ENCODE data around the gene GRIK5.
"Not testable (repeated sequence)": the region's sequence is repeated elsewhere in the genome, so short reads cannot be mapped to it uniquely, and the experiment has no call there.

GRIK5 gene

DNA sequence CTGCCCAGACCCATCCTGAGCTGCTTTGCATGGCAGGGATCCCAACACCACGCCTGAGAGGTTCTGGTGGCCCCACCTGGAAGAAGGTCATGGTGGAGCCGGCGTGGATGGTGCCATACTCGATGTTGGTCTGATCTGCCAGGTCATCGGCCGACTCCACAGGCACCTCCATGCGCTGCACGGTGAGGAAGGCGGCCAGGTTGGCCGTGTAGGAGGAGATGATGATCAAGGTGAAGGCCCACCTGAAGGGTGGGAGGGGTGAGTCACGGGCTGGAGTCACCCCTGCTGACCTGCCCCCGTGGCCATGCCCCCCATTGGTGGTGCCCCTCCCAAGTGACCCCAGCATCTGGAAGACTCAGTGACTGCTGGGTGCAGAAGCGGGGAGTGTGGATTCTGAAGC, 63.4 kb downstream of the GRIK5 start:
- DNase-seq, result no peak

DNA sequence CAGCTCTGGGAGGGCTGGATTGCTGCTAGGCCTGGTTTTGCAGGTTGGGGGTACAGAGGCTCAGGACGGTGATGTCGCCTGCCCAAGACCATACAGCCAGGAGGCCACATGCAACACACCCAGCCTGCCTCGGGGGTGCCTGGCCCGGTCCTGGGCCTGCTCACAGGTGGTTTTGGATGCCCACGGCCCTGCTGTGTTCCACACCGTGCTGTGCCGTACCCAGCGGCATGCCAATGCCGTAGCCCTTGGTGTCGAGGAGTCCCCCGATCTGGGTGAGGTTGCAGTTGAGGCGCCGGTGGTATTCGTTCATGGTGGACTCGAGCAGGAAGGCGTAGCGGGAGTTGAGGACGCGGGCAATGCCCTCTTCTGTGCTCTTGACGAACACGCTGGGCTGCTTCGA, 64.5 kb downstream of the GRIK5 start:
- DNase-seq, result no peak

DNA sequence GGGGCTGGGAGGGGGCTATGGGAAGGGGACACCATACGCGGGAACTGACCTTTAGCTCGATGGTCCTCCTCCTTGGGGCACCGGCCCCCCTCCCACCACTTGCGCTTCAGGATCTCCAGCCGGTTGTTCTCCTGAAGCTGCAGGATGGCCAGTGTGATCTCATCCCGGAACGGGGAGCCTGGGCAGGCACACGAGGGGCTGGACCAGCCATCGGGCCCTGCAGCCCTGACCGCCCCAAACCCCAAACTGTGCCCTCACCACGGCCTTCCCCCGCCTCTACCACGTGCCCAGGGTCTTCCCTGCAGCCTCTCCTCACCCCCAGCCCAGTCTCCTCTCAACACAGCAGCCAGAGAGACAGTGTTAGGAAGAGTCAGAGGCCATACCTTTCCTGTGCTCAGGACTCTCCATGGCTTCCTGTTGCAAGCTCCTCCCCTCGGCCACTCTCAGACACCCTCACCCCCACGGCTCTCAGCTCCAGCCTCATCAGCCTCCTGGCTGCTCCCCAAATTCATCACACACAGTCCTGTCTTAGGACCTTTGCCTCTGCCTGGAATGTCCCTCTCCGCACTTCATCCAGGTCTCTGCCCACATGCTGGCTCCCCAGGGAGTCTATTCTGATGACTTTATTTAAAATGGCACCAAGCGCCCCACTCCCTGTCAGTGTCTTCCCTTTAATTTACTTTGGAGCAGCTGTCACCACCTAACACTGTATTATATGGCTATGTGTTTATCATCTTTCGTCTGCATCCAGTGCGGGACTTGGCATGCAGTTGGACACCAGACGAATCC, 66.3 kb downstream of the GRIK5 start:
- no peak for DNase-seq

DNA sequence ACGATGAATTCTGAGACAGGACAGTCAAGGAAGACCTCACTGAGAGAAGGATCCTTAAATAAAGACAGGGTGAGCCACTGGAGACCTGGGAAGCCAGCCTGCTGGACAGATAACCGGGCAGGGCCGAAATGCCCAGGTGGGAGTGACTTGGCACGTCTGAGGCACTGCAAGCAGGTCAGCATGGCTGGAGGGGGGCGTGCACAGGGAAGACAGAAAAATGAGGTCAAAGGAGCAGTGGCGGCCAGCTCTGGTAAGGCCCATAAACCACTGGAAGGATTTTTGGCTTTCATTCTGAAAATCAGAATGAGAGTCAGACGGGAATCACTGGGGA, 70.2 kb downstream of the GRIK5 start:
- DNase-seq, result no peak

DNA sequence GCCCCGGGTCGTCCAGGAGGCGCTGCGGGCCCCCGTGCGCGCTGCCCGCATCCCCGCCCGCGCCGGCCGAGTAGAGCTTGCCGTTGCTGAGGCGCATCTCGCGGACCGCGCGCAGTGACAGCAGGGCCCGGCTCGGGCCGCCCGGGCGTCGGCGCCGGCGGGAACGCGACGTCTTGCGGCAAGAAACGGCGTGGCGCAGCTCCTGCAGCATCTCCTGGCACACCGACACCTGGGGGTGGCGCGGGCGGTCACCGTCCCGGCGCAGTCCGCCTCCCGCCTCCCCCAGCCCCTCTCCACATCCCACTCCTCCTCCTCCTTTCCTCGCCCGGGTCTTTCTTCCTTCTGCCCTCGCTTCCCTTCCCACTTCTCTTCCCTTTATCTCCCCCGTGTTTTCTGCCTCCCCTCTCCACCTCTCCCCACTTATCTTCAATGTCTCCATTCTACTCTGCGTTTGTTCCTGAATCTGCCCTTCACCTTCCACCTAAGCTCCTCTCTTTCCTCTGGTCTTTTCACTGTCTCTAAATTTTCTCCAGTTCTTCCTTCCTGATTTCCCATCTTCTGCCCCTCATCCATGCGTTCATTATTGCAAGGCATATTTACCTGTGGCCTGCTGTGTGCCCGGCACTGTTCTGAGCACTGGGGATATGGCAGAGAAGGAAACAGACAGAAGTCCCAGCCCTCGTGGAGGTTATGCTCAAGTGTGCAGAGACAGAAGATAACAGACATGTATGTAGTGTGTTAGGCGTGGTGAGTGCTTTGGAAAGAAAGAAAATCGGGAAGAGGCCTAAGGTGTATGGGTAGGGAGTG, 70.7 kb downstream of the GRIK5 start:
- no peak for DNase-seq

- no peak for DNase-seq
These were observed 71.6 kb downstream of the GRIK5 start for GRCh38 chr19:41998246-41999020.

DNA sequence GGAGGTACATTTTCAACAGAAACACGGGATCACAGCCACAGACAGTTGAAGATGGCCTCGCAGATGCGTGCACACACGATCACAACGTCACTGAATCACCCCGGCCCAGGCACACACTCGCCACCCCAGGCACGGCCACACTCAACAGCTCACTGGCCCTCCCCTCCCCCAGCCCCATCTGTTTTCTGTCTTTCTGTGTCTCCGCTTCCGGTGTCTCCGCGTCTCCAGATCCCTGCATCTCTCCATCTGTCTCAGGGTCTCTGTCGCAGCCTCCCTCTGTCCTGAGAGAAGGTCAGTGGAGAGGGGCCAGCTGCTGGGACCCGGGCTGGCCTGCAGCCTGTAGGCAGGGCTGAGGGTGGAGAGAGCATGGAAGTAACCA, 72.2 kb downstream of the GRIK5 start:
- no peak for DNase-seq

GRCh38 chr19:41997121-41997850, 72.7 kb downstream of the GRIK5 start:
- DNase-seq, result no peak

- DNase-seq, result no peak
These were observed 73.8 kb downstream of the GRIK5 start for GRCh38 chr19:41995959-41996797.

GRCh38 chr19:41994994-41995958, 74.7 kb downstream of the GRIK5 start:
- DNase-seq, result no peak

DNA sequence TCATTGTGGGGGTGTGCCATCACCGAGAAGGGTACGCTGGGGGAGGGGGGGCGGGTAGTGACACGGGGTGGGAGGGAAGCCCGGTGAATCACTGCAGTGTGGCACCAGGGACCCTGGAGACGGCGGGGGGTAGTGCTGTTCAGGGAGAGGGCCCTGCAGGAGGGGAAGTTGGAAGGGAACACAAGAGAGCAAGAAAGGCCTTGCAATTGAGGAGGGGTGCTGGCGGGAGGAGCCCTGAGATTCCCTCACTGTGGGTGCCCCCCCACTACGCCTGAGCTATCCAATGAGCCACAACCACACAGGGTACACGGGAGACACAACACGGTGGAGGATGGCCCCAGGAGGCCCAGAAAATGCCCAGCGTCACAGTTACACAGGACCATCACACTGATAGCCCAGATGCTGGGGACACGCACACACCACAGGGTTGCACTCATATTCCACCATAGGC, 75.5 kb downstream of the GRIK5 start:
- DNase-seq, result no peak

DNA sequence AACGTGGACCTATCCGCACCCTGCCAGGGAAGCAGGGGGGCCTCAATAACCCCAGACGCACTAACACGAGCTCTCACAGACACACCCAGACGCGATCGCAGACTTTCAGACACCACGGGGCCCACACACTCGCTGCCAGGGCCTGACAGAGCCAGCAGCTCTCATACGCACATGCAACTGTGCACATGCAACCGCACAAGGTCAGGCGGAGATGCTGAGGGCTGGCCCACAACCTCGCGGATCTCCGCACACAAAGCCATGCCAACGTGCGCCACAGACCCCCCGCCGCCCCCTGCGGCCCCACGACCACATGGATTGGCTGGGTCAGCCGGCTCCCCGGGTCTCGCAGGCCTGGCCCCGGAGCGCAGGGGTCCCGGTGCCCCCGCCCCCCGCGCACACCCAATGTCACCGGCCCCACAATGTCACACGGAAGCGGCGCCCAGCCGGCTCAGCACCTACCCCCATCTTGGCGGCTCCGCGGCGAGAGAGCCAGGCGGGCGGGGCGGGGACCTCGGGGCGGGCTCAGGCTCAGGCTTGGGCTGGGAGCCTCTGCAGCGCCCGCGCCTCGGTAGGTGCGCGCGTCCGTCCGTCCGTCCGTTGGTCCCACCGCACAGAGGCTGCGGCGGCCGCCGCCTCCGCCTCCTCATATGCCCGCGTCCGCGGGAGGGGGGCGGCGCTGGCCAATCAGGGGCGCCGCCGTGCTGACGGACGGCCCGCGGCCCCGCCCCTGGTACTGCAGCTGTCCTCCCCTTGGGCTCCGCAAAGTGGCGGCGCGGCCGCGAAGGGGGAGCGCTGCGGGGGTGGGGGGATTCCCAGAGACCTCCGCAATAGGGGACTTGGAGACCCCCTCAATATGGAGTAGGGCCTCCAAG, 76.2 kb downstream of the GRIK5 start, which contains the start of gene ATP1A3:
ATP1A3 (minus strand) TSS at position 619 of the 872 bp plus-strand sequence; CDS start at position 465, 154 bp downstream.
- no peak for DNase-seq

GRCh38 chr19:41991925-41992569, 78.0 kb downstream of the GRIK5 start:
- not testable (repeated sequence) for DNase-seq

- no peak for DNase-seq
These were observed 79.0 kb downstream of the GRIK5 start for GRCh38 chr19:41991025-41991424.

DNA sequence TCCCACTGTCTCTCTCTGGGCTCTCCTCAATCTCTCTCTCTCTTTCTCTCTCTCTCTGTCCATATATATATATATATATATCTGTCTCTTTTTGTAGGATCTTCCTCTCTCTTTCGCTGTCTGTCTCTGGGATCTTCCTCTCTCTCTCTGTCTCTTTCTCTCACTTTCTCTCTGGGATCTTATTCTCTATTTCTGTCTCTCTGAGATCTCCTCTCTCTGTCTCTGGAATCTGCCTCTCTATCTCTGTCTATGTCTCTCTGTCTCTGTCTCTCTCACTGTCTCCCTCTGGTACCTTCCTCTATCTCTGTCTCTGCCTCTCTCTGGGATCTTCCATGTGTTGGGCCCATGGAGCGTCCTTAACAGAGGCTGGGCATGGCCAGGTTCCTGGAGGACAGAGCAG, 79.4 kb downstream of the GRIK5 start:
- no peak for DNase-seq

DNA sequence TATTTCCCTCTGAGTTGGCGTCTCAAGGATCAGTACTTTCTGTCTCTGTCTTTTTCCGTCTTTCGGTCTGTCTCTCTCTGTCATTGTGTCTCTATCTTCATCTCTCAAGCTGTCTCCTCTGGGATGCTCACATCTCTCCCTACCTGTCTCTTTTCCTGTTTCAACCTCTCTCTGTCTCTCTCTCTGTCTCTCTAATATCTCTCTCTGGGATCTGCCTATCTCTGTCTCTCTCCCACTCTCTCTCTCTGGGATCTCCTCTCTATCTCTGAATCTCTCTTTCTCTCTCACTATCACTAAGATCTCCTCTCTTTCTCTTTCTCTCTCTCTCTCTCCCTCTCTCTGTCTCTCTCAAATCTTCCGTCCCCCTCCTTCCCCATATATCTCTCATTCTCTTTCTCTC, 80.0 kb downstream of the GRIK5 start:
- DNase-seq, result no peak

- no peak for DNase-seq
These were observed 81.1 kb downstream of the GRIK5 start for GRCh38 chr19:41988947-41989346.

DNA sequence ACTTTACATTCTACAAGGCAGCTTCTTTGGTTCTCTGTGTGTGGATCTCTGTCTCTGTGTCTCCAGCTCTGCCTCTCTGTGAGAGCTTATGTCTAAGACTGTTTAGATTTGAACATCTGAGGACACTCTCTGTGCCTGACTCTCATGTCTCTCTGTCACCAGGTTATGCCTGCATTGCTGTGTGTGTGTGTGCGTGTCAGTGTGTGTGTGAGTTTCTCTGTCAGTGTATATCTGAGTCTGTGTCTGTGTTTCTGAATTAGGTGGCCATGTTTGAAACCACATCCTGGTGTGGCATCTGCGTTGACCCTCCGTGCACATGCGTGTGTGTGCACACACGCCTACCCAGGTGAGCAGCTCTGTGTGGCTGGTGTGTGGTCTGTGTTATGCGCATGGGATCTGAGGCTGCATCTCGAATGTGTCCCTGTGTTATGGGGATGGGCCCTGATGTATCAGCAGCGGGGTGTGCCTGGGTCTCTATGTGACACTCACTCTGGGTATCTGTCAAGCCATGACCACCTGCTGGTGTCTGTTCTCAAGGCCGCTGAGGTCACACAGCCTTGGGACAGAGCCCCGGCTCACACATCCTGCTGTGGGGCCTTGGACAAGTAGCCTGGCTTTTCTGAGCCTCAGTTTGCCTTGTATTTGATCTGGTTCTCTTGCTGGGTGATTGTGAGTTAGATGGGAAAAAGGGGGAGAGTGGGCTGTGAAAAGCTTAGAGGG, 82.7 kb downstream of the GRIK5 start:
- no peak for DNase-seq

Data from NCI-H187 treated with DMSO at 0.1 percent for 48 hours (cell line).